HG03439 (cell line): Measurements from ENCODE around the gene MGAT5.

Experiments used
- ATAC-seq: cut with Tn5 transposase; IDR thresholded peaks from one replicate; pipeline ENCODE4 v1.9.1; 2021; ENCODE audit warnings: mild to moderate bottlenecking, moderate library complexity; ENCODE audit not compliant: unreplicated experiment

Gene MGAT5

GRCh38 chr2:134498654-134499053 lies 244.8 kb downstream of the MGAT5 start:
- ATAC-seq, result no peak

GRCh38 chr2:134499307-134499926 lies 245.5 kb downstream of the MGAT5 start:
- no peak for ATAC-seq

GRCh38 chr2:134500211-134500935 lies 246.5 kb downstream of the MGAT5 start:
- ATAC-seq, result no peak

DNA sequence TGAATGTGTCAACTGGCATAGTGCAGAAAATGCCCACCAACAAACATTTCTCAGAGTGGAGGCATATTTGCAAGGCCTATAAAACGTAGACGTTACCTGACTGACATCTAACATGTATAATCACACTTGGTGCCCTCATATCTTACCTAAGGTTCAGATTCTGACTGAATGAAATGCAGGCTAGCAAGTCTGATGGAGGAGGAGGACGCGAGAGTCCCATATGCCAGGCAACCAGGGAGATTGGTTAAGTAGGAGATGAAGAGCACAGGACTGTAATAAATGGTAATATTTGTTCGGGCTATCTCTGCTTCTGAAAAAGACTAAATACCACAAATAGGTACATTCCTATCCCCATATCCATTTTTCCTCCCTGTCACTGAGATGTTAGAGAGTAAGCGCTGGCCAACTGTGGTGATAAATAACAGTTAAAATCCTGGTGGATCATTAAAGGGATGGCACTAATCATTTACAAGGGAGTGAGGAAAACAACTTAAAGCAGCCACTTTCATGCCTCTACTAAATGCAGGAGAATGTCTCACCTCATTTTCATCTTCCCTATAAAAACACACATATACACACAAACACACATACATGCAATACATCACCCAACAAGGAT lies 247.7 kb downstream of the MGAT5 start:
- no peak for ATAC-seq

DNA sequence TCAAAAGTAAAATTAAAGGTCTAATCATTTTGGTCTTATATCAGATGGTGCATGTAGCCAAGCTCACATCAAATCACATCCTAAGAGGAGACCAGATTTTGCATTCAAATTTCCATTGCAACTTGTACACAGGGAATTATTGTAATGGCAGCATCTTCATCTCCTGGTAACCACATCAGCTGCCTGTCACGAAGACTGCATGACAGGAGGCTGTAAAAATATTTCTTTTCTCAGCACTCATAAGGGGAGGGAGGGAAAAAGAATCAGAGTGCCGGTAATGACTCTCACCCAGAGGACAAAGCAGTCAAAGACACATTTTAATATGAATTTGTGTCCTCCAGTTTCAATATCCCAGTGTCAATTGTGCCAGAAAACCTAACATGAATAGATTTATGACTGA lies 248.2 kb downstream of the MGAT5 start:
- ATAC-seq, result no peak
